HFFc6 (cell line): ENCODE measurements around the gene CADPS2. TPM values are rescaled to one million over a fixed set of nuclear protein-coding genes. Genes with fewer than 3 reads are reported as not detected.

ENCODE experiments used
- DNase-seq: peaks from one replicate; pipeline ENCODE4 v3.0.0-alpha.2; 2018
- H3K27ac Mint-ChIP-seq: 2 replicates; pipeline ENCODE4 v1.8.0; 2020; ENCODE audit warnings: mild to moderate bottlenecking, mixed read lengths
- H3K27me3 Mint-ChIP-seq: 2 replicates; pipeline ENCODE4 v1.8.0; 2021; ENCODE audit warnings: mild to moderate bottlenecking, moderate library complexity, mixed read lengths; ENCODE audit not compliant: insufficient read depth
- H3K36me3 Mint-ChIP-seq: 2 replicates; pipeline ENCODE4 v1.8.0; 2021; ENCODE audit warnings: low read depth, mixed read lengths
- H3K4me1 Mint-ChIP-seq: 2 replicates; pipeline ENCODE4 v1.8.0; 2020; ENCODE audit warnings: low read depth, mixed read lengths
- H3K4me3 Mint-ChIP-seq: 2 replicates; pipeline ENCODE4 v1.8.0; 2020; ENCODE audit warnings: mild to moderate bottlenecking, moderate library complexity, mixed read lengths
- H3K9me3 Mint-ChIP-seq: 2 replicates; pipeline ENCODE4 v1.8.0; 2020; ENCODE audit warnings: mild to moderate bottlenecking, mixed read lengths
- total RNA-seq, 6 experiments: library from RNA; stranded (reverse); fragmentation: NEBNext Ultra II Directional; extraction: Animal tissue kit (Norgen Biotek cat#: 25700); gene quantifications; 2 replicates in 1 of 6; 3 replicates in 5 of 6; pipeline ENCODE4 v1.2.3, GENCODE V29; 2021
- TF ChIP-seq, protein P1 (sequence below): fragments of 200-600 bp; sonication (generic); IDR thresholded peaks from 2 replicates; pipeline ENCODE4 v1.5.0; 2021; ENCODE audit warnings: antibody characterized with exemption, mild to moderate bottlenecking

The CADPS2 gene
- total RNA-seq, 6 experiments from 2014 or later: not detected

DNA sequence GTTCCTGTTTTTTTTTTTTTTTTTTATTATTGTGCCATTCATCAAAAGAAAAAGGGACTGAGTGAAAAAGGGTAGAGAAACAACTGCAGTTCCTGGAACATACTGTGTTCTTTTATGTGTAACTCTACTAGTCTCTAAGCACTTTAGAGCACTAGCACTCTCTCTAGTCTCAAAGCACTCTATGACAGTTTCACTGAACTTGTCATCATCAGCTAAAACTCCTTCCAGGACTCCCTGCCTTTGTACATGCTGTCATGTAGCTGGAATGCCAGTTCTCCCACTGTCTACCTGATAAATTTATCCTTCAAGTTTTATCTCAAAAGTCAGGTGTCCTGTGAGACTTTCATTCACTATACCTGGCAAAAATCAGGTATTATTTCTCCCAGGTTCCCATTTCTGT, 333.5 kb downstream of the CADPS2 start:
- no peaks in the 10 kb centered on the region for H3K36me3 Mint-ChIP-seq

DNA sequence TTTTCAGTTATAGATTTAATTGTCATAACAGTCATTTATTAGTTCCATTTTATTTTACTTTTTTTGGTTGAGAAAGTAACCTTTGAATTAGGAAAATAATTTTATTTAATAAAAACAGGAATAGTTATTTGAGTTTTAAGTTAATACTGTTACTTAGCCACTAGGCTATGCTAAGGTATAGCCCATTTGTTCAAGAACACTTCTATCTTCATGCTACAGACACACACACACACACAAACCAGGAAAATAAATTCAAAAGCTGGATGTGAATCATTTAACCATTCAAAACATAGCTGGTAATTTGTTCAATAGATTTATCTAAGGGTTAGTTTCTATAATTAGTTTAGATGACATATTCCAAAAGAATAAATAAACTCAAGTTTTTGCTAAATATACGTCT, 335.7 kb downstream of the CADPS2 start:
- no peaks in the 10 kb centered on the region for H3K27me3 Mint-ChIP-seq
- no peak overlapping the region for H3K4me3 Mint-ChIP-seq
- peaks cover 5% of the 10 kb centered on the region; the same call in 1 of the 2 replicates for H3K9me3 Mint-ChIP-seq
- no peaks in the 10 kb centered on the region for H3K36me3 Mint-ChIP-seq
- H3K4me1 Mint-ChIP-seq: no peaks in the 10 kb centered on the region
- no peak overlapping the region for H3K27ac Mint-ChIP-seq
- DNase-seq: no peak
- TF ChIP-seq, protein P1, sequence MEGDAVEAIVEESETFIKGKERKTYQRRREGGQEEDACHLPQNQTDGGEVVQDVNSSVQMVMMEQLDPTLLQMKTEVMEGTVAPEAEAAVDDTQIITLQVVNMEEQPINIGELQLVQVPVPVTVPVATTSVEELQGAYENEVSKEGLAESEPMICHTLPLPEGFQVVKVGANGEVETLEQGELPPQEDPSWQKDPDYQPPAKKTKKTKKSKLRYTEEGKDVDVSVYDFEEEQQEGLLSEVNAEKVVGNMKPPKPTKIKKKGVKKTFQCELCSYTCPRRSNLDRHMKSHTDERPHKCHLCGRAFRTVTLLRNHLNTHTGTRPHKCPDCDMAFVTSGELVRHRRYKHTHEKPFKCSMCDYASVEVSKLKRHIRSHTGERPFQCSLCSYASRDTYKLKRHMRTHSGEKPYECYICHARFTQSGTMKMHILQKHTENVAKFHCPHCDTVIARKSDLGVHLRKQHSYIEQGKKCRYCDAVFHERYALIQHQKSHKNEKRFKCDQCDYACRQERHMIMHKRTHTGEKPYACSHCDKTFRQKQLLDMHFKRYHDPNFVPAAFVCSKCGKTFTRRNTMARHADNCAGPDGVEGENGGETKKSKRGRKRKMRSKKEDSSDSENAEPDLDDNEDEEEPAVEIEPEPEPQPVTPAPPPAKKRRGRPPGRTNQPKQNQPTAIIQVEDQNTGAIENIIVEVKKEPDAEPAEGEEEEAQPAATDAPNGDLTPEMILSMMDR: no peak

More for the DNA sequence above, 333.5 kb downstream of the CADPS2 start:
- Mint-ChIP-seq H3K4me1 (no peaks in the 10 kb centered on the region), H3K9me3 (no peaks in the 10 kb centered on the region), H3K27me3 (no peaks in the 10 kb centered on the region), H3K27ac (no peak overlapping the region), H3K4me3 (no peak overlapping the region)
- no peak for DNase-seq
- TF ChIP-seq, protein P1: no peak

DNA sequence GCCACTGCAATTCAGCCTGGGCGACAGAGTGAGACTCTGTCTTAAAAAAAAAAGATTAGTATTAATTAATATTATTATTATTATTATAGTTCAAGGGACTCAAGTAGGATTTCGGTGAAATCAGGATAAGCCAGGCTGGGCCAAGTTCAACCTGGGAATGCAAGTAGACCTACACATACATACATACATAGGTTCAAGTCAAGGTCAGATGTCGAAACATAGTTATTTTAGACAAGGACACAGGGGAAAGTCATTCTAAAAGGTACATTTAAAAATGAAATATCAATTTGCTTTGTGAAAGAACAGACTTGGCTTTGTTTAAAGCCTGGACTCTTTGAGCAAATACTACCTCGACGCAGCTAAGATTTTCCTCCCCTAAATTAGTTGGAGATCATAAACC, 336.7 kb downstream of the CADPS2 start:
- DNase-seq: no peak
- H3K9me3 Mint-ChIP-seq: peaks cover 5% of the 10 kb centered on the region; the same call in 1 of the 2 replicates
- no peak overlapping the region for H3K4me3 Mint-ChIP-seq
- no peaks in the 10 kb centered on the region for H3K27me3 Mint-ChIP-seq
- TF ChIP-seq, protein P1: no peak
- H3K4me1 Mint-ChIP-seq: no peaks in the 10 kb centered on the region
- no peaks in the 10 kb centered on the region for H3K36me3 Mint-ChIP-seq
- H3K27ac Mint-ChIP-seq: no peak overlapping the region

DNA sequence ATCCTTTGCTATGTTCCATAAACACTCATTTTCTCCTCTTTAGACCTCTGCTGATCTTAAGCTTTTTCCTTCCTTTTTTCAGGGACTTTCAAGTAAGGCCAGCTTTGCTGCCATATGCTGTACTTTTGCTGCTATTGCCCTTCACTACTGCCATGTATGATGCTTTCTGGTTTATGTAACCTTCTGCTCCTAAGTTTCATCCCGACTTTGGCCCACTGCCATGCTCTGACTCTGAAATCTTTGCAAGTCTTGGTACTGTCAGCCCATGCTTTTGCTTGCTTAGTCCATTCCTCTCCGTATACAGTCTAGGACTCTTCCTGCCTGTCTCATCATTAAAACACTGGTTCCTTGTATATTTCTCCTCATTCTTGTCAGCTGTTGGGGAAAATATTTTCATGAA, 339.8 kb downstream of the CADPS2 start:
- Mint-ChIP-seq H3K27me3 (no peaks in the 10 kb centered on the region), H3K9me3 (peaks cover 11% of the 10 kb centered on the region; the same call in 1 of the 2 replicates), H3K27ac (no peak overlapping the region), H3K36me3 (no peaks in the 10 kb centered on the region), H3K4me3 (no peak overlapping the region), H3K4me1 (no peaks in the 10 kb centered on the region)
- DNase-seq: no peak
- TF ChIP-seq, protein P1: no peak

DNA sequence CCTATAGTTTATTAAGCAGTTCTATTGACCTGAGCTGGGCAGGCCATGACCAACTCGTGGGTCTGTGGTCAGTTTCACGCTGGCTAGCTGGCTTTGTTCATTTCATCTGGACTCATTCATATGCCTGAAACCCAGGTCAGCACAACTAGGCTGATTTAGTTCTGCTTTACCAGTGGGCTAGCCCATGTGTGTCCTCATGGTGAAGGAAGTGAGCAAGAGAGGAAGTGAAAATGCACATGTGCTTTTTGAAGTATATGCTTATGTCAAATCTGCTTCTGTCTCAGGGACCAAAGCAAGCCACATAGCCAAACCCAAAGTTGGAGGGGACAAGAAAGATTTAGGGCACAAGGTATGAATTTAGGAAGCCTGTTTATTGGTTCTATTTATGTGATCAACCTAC, 341.8 kb downstream of the CADPS2 start:
- TF ChIP-seq, protein P1: no peak
- no peaks in the 10 kb centered on the region for H3K4me1 Mint-ChIP-seq
- DNase-seq: no peak

DNA sequence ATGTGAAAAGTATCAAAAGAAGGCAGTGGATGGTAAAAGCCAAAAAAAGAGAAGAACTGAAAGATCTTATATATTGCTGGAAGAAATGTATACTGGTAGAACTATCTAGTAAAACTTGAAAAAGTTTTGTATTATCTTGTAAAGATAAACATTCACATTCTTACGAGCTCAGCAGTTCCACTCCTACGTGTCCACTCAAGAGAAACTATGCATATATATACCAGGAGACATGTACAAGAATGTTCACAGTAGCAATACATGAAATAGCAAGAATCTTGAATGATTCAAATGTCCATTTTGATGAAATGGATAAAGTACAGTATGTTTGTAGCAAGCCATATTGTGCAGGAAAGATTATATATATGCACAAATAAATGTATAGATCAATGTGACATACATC, 342.4 kb downstream of the CADPS2 start:
- no peak for DNase-seq
- H3K4me3 Mint-ChIP-seq: no peak overlapping the region
- peaks cover 11% of the 10 kb centered on the region; the same call in 1 of the 2 replicates for H3K9me3 Mint-ChIP-seq
- no peaks in the 10 kb centered on the region for H3K4me1 Mint-ChIP-seq
- H3K27me3 Mint-ChIP-seq: no peaks in the 10 kb centered on the region
- TF ChIP-seq, protein P1: no peak
- no peaks in the 10 kb centered on the region for H3K36me3 Mint-ChIP-seq
- no peak overlapping the region for H3K27ac Mint-ChIP-seq

More for the DNA sequence above, 341.8 kb downstream of the CADPS2 start:
- Mint-ChIP-seq H3K27ac (no peak overlapping the region), H3K4me3 (no peak overlapping the region), H3K27me3 (no peaks in the 10 kb centered on the region), H3K36me3 (no peaks in the 10 kb centered on the region), H3K9me3 (peaks cover 11% of the 10 kb centered on the region; the same call in 1 of the 2 replicates)
